NCI-H2171 treated with DMSO at 0.1 percent for 48 hours (cell line): Measurements from ENCODE around the gene SAMD8.

Source experiments
- DNase-seq: peaks from one replicate; lab custom pipeline; 2025; lab: John Stamatoyannopoulos, UW

The SAMD8 gene

GRCh38 chr10:75111365-75111906 is at the start of gene SAMD8:
SAMD8 (plus strand) TSS chr10:75111656; CDS start chr10:75150529, 38,873 bp downstream.
- DNase-seq: peak; percentile 87

DNA sequence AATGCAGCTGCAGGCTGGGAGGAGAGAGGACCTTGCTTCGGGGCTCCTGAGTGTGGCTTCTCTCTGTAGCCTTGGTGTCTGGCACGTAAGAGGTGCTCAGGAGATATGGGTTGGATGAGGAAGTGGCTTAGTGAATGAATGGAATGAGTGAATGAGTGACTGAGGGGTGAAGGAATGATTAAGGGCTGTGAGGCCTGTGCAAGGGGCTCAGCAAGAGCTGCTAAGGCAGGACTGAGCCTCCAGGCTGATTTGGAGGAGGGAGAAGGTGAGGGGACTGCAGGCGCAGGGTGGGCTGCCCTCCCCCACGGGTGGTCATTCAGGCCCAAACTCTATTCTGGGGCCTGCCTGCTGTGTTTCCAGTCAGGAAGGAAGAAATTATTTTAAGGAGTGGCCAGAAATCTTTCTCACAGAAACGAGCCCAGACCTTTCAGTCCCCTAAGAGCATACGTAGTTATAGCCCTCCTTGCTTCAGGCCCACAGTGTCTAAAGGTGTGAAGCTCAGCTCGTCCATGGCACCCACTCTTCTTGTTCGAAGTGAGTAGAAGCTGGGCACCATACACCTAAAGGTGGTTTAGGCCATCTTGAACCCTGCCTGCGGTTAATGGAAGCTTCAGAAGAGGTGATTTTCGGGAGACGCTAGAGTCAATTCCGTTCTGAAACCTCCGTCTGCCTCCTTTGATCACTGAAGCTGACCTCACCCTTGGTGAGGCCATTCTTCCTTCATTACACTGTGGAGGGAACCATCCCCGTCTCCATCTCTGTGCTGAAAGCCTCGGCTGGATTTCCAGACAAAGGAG is 49.5 kb upstream of the SAMD8 start:
- DNase-seq: no peak

GRCh38 chr10:75062506-75063299 is 48.8 kb upstream of the SAMD8 start:
- peak; percentile 14 for DNase-seq

DNA sequence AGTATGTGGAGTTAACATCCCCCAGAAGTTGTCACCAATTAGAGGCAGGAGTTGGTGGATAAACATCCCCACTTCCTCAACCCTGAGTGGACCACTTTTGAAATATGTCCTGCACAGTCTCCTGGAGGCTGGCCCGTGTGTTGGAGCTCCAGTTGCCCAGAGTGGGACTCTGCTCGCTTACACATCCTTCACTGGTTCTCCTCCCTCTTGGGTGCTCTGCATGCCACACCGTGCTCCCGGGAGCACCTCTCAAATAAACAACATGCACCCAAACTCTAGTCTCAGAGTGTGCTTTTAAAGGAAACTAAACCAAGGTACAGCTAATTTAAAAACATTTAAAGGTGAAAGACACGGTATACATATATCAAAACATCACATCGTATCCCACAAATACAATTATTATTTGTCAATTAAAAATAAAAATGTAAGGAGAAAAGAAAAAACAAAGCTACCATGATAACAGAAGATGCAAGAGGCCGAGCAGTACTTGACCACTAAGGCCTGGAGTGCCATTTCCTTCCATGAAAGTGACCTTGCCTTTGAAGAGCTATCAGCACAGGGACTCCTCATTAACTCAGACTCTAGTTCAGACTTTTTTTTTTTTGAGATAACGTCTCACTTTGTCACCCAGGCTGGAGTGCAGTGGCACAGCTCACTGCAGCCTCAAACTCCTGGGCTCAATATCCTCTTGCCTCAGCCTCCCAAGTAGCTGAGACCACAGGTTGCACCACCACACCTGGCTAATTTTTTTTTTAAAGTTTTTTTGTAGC is 47.8 kb upstream of the SAMD8 start:
- DNase-seq: no peak

- DNase-seq: peak; percentile 21
These were observed 46.4 kb upstream of the SAMD8 start for GRCh38 chr10:75065076-75065475.

DNA sequence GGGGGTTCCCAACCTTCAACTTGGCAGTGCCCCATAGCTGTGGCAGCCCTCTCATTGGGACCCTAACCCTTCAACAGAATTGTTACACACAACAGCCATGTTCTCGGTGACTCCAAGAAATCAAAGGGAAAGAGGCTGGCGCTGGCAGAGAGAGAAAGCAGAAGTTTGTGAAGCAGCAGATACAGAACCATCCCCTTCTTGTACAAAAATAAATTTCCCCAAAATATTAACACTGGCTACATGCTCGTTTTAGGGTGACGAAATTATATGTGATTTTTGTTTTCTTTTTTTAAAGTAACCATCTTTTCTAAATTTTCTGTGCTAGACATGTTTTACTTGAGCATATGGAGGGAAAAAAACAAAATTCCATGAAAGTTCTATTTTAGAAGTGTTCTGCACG is 45.2 kb upstream of the SAMD8 start:
- no peak for DNase-seq

DNA sequence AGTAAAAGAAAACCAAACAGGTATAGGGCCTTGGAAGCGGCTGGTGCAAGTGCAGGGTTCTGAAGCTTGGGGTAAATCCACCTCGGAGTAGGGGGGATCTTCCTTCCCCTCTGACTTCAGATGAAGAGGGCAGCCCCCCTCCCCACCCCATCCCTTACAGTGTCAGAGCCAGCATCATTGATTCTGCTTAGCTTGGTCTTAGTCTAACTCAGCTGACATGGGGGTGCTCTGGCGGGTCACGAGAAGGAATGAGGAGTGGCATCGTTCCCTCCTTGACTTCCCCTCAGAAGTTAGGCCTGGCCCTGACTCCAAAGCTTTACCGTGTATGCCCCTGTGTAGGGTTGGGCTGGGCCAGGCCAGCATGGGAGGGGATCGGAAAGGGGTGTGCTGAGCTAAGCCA is 44.2 kb upstream of the SAMD8 start:
- no peak for DNase-seq

DNA sequence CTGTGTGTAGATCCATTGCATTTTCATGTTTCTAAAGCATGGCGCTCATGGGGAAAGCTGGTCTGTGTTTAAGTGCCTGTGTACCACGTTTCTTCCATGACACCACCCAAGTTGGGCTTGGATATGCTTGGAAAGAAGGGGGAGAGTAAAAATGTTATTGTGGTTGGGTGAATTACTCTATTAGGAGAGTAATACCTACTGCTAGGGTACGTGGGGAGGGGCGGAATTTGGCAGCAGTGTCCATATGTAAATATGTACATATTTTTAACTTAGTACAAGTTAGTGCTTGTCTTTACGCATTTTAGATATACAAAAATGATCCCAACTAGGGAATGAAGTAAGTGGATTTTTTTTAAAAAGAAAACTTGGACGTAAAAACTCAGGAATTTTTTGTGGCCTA is 42.9 kb upstream of the SAMD8 start:
- DNase-seq: no peak

- DNase-seq: no peak
These were observed 41.0 kb upstream of the SAMD8 start for GRCh38 chr10:75070476-75070875.

DNA sequence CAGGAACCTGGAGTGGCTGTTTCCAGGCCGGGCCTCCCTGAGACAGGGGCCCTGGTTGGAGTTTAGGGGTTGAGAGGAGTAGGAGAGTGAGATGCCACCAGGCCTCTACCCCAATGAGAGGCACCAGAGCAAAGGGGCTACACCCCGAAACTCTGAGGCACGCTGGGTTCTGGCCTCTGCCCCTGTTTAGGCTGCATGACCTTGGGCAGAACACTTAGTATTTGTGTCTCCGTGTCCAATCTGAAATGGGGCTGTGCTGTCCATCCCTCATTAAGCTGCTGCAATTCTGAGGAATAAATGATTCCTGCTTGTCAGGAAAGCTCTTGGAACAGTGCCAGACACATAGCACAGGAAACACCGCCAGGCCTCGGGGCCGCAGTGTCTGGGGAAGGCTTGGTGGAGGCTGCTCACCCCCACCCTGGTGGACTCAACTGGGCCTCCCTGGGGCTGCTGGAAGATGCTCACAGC is 40.5 kb upstream of the SAMD8 start:
- DNase-seq: no peak

DNA sequence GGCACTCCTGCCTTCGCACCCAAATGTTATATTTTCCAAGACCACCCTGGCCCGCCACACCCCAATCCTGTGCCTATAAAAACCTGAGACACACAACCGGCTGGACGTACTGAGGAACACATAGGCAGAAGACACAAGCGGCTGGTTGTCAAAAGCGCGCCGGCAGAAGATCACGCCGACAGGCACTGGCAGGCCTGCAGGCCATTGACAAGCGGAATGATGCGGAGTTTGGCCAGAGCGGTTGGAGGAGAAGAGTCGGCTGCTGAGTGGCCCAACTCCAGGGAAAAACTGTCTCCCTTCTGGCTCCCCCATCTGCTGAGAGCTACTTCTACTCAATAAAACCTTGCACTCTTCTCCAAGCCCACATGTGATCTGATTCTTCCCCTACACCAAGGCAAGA is 39.7 kb upstream of the SAMD8 start:
- DNase-seq: no peak

GRCh38 chr10:75072727-75073126 is 38.7 kb upstream of the SAMD8 start:
- DNase-seq: no peak

- DNase-seq: no peak
These were observed 38.0 kb upstream of the SAMD8 start for GRCh38 chr10:75073442-75073841.

- DNase-seq: no peak
These were observed 36.6 kb upstream of the SAMD8 start for GRCh38 chr10:75074711-75075445.

GRCh38 chr10:75076348-75076747 is 35.1 kb upstream of the SAMD8 start:
- no peak for DNase-seq

DNA sequence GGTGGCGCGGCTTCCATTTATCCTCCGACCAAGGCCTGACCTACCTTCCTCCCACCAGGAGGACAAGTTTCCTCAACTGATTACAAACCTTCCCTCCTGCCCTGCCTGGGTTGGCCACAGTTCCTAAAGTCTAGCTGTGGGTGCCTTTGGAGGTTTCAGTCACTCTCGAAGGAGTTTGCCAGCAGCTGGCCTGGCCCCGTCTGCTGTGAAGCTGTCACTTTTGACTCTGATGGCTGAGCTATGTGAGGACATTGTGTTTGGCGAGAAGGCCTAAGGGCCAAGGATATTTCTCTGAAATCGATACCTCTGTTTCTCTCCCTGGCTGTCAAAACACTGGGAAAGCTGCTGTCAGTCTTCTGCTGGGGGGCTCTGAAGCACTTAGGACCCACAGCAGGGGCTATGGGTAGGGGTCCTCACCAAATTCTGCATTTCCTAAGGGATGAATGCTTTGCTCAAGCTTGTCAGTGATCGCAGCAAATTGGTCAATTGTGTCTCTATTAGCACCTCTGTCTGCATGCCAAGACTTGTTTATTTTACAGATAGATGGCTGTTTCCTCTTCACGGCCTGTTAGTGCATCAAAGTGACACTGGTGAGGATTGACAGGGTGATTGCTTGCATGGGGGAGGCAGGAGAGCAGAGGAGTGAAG is 31.9 kb upstream of the SAMD8 start:
- DNase-seq: peak; percentile 10

DNA sequence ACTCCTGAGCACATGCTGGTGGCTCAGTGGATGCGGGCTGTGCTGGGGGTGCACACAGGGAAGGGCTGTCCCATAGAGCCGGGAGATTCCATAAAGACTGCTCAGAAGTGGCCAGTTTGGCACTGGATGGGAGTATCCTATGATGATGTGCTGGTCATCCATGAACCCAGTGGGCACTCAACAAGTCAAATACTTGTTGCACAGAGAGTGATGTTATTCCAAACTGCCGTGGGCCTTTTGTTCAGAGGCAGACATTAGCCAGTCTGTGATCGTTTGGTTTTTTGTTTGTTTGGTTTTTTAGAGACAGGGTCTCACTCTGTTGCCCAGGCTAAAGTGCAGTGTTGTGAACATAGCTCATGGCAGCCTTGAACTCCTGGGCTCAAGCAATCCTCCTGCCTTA is 30.9 kb upstream of the SAMD8 start:
- DNase-seq: no peak

GRCh38 chr10:75081379-75081778 is 30.1 kb upstream of the SAMD8 start:
- no peak for DNase-seq

DNA sequence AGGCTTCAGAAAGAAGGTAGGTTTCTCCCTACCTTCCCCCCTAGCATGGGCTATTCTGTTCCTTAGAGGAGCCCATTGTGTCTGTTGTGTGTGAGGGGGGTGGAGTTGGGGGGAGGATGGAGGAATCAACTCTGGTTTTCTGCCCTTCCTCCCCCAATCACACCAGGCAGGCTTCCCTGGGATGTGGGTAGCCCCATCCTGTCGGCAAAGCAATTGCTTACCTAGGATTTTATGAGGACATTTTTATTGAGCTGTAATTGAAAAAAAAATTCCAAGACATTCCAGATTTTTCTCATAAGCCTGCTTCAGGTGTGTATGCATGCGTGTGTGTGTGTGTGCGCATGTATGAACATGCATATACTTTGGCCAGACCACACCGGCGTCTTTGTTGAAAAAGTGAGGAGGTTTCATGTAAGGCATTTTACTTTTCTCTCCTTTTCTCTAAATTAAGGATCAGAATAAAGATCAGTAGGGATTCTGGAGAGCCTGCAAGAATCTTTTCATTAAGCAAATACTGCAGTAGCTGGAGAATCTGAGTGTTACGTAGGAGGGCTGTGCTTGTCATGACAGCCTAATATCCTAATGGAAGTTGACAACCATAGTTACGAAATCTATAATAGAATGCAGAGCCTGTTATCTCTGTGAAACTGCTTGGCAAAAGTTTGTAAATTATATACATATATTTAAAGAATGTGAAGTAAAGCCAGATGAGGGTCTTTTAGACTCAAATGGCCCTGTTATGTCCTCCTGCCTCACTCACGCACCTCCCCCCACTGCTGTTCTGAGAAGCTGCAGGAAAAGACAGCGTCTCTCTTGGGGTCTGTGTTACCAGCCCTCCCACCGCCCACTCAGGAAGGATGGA is 27.3 kb upstream of the SAMD8 start:
- DNase-seq: no peak

GRCh38 chr10:75084834-75085384 is 26.5 kb upstream of the SAMD8 start:
- DNase-seq: no peak
